OCI-LY1 (cell line): ENCODE results near the gene SELPLG.

Experiments
- EZH2 ChIP-seq: fragments of 200-600 bp; sonication (generic), shearing (Covaris generic); IDR thresholded peaks from 2 replicates; pipeline ENCODE4 v1.8.0; 2017; ENCODE audit warnings: borderline replicate concordance, mixed run types, mild to moderate bottlenecking, antibody characterized with exemption, low read length, moderate library complexity, mixed read lengths
- TF ChIP-seq, protein P1 (sequence below): fragments of 200-600 bp; sonication (generic), shearing (Covaris generic); IDR thresholded peaks from 2 replicates; pipeline ENCODE4 v1.5.1; 2017; ENCODE audit warnings: mild to moderate bottlenecking, antibody characterized with exemption, low read length, moderate library complexity, mixed read lengths

DNA sequence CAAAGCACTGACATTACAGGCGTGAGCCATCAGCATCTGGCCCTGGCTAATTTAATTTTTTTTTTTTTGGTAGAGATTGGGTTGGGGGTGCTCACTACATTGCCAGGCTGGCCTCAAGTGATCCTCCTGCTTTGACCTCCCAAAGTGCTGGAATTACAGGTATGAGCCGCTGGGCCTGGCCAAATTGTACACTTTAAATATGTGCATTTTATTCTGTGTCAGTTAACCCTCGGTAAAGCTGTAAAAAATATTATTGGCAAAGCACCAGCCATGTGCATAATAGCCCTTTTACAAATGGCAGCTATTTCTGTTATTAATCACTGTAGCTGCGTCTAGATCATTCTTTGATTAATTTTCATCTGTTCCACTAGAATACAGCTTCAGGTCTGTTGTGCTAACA is 47.8 kb downstream of the SELPLG start:
- TF ChIP-seq, protein P1, sequence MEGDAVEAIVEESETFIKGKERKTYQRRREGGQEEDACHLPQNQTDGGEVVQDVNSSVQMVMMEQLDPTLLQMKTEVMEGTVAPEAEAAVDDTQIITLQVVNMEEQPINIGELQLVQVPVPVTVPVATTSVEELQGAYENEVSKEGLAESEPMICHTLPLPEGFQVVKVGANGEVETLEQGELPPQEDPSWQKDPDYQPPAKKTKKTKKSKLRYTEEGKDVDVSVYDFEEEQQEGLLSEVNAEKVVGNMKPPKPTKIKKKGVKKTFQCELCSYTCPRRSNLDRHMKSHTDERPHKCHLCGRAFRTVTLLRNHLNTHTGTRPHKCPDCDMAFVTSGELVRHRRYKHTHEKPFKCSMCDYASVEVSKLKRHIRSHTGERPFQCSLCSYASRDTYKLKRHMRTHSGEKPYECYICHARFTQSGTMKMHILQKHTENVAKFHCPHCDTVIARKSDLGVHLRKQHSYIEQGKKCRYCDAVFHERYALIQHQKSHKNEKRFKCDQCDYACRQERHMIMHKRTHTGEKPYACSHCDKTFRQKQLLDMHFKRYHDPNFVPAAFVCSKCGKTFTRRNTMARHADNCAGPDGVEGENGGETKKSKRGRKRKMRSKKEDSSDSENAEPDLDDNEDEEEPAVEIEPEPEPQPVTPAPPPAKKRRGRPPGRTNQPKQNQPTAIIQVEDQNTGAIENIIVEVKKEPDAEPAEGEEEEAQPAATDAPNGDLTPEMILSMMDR = no peak
- TF ChIP-seq EZH2 = no peak
